CD14-positive monocyte (primary cell): ENCODE measurements around the gene WDR17. TPM values are rescaled to one million over a fixed set of nuclear protein-coding genes. Genes with fewer than 3 reads are reported as not detected.

ENCODE experiments used
- DNase-seq, 3 donors: peaks; one replicate each; pipeline ENCODE4 v3.0.0-alpha.2; 2011 to 2022
- H2AFZ ChIP-seq: 2 replicates; pipeline ENCODE4 v1.6.0; 2012; ENCODE audit warnings: mild to moderate bottlenecking, low read depth, low read length, inconsistent platforms; ENCODE audit not compliant: insufficient read depth, poor library complexity, severe bottlenecking
- H3K27ac ChIP-seq, 2 donors: 1 replicate in 1 of 2; 2 replicates in 1 of 2; pipeline ENCODE4 v1.5.1; 2012 to 2013; ENCODE audit warnings: low read length in 2 of 2, control low read depth in 1 of 2, inconsistent platforms in 1 of 2, low read depth in 1 of 2, mild to moderate bottlenecking in 1 of 2
- H3K27me3 ChIP-seq, 2 donors: one replicate each; pipeline versions ENCODE4 v1.6.0 to v1.6.1; 2011 to 2013; ENCODE audit warnings: low read length in 2 of 2; ENCODE audit not compliant: control insufficient read depth in 2 of 2, insufficient read depth in 2 of 2
- H3K36me3 ChIP-seq, 2 donors: replicated peaks in 1 of 2; 1 replicate in 1 of 2; 2 replicates in 1 of 2; pipeline versions ENCODE4 v1.5.1 to v1.6.1; 2012 to 2013; ENCODE audit warnings: low read length in 2 of 2, control low read depth in 1 of 2, inconsistent platforms in 1 of 2, mild to moderate bottlenecking in 1 of 2; ENCODE audit not compliant: insufficient read depth in 2 of 2, control insufficient read depth in 1 of 2
- H3K4me1 ChIP-seq, 2 donors: 1 replicate in 1 of 2; 2 replicates in 1 of 2; pipeline versions ENCODE4 v1.5.1 to v1.6.1; 2012 to 2013; ENCODE audit warnings: low read length in 2 of 2, control low read depth in 1 of 2, inconsistent platforms in 1 of 2, mild to moderate bottlenecking in 1 of 2, moderate library complexity in 1 of 2; ENCODE audit not compliant: insufficient read depth in 2 of 2, control insufficient read depth in 1 of 2
- H3K4me2 ChIP-seq: replicated peaks from 2 replicates; pipeline ENCODE3; 2012; ENCODE audit warnings: low read length, moderate library complexity, mild to moderate bottlenecking; ENCODE audit not compliant: poor library complexity, severe bottlenecking; ENCODE audit errors: extremely low read depth
- H3K4me3 ChIP-seq, 3 experiments: fragments of 200-600 bp in 1 of 3; sonication (generic) in 1 of 3; replicated peaks in 1 of 3; 1 replicate in 2 of 3; 2 replicates in 1 of 3; pipeline ENCODE4 v1.5.1; 2011 to 2013; ENCODE audit warnings: low read length in 3 of 3, mild to moderate bottlenecking in 3 of 3, control low read depth in 2 of 3, low read depth in 2 of 3, inconsistent platforms in 1 of 3, moderate library complexity in 1 of 3
- H3K79me2 ChIP-seq: 2 replicates; pipeline ENCODE4 v1.6.0; 2012; ENCODE audit warnings: mild to moderate bottlenecking, control low read depth, inconsistent platforms, low read length, moderate library complexity; ENCODE audit not compliant: insufficient read depth
- H3K9ac ChIP-seq: 2 replicates; pipeline ENCODE4 v1.6.0; 2017; ENCODE audit warnings: low read length, mild to moderate bottlenecking; ENCODE audit not compliant: insufficient read depth, poor library complexity, severe bottlenecking
- H3K9me3 ChIP-seq, 2 donors: replicated peaks in 1 of 2; 1 replicate in 1 of 2; 2 replicates in 1 of 2; pipeline versions ENCODE4 v1.5.1 to v1.6.1; 2012 to 2013; ENCODE audit warnings: low read length in 2 of 2, control low read depth in 1 of 2; ENCODE audit not compliant: control insufficient read depth in 1 of 2, insufficient read depth in 1 of 2
- H4K20me1 ChIP-seq: 2 replicates; pipeline ENCODE4 v1.6.0; 2012; ENCODE audit warnings: mild to moderate bottlenecking, low read length, control low read depth, moderate library complexity; ENCODE audit not compliant: insufficient read depth
- H3K27ac Mint-ChIP-seq, 7 donors: one replicate each; pipeline ENCODE4 v1.8.0; 2020; ENCODE audit warnings: mild to moderate bottlenecking in 7 of 7, mixed read lengths in 7 of 7, moderate library complexity in 6 of 7, inconsistent platforms in 2 of 7
- H3K27me3 Mint-ChIP-seq, 3 donors: one replicate each; pipeline ENCODE4 v1.8.0; 2021 to 2022; ENCODE audit warnings: low read depth in 3 of 3, mild to moderate bottlenecking in 3 of 3, mixed read lengths in 3 of 3, moderate library complexity in 3 of 3, inconsistent platforms in 1 of 3
- H3K36me3 Mint-ChIP-seq, 2 donors: one replicate each; pipeline ENCODE4 v1.8.0; 2020; ENCODE audit warnings: mixed read lengths in 2 of 2, inconsistent platforms in 1 of 2, mild to moderate bottlenecking in 1 of 2
- H3K4me1 Mint-ChIP-seq: one replicate; pipeline ENCODE4 v1.8.0; 2020; ENCODE audit warnings: mild to moderate bottlenecking, mixed read lengths
- H3K4me3 Mint-ChIP-seq, 2 donors: one replicate each; pipeline ENCODE4 v1.8.0; 2020; ENCODE audit warnings: mild to moderate bottlenecking in 2 of 2, mixed read lengths in 2 of 2, moderate library complexity in 1 of 2
- H3K9me3 Mint-ChIP-seq, 7 donors: one replicate each; pipeline ENCODE4 v1.8.0; 2020 to 2022; ENCODE audit warnings: mixed read lengths in 7 of 7, mild to moderate bottlenecking in 6 of 7, moderate library complexity in 6 of 7, inconsistent platforms in 2 of 7
- WGBS: methylation state at CpG from one replicate; pipeline ENCODE4 v1.1.5; 2013; ENCODE audit warnings: missing lambda C conversion rate; ENCODE audit not compliant: insufficient coverage; 5-methylcytosine and 5-hydroxymethylcytosine counted together
- intact Hi-C, 2 donors: fragments of 100-400 bp; cut with micrococcal nuclease; formaldehyde crosslinking; loops; one replicate each; pipeline versions ENCODE4 v1.15.0 to v1.15.1; 2023
- polyA plus RNA-seq, 3 donors: library from polyadenylated mRNA; depleted of rRNA in 1 of 3; unstranded in 2 of 3; stranded (reverse) in 1 of 3; fragments of 300-500 nt in 2 of 3; fragments of >200 nt in 1 of 3; fragmentation: Illumina TruSeq in 2 of 3; gene quantifications; 1 replicate in 2 of 3; 2 replicates in 1 of 3; pipeline ENCODE4 v1.2.3, GENCODE V29; 2012 to 2021
- TF ChIP-seq, protein P1 (sequence below): fragments of 200-600 bp; IDR thresholded peaks from one replicate; pipeline ENCODE4 v1.8.0; 2022; ENCODE audit warnings: antibody characterized with exemption, mild to moderate bottlenecking

WDR17 gene
- polyA plus RNA-seq, 3 donors = 0.22 to 2.1 (median 1.1) TPM

DNA sequence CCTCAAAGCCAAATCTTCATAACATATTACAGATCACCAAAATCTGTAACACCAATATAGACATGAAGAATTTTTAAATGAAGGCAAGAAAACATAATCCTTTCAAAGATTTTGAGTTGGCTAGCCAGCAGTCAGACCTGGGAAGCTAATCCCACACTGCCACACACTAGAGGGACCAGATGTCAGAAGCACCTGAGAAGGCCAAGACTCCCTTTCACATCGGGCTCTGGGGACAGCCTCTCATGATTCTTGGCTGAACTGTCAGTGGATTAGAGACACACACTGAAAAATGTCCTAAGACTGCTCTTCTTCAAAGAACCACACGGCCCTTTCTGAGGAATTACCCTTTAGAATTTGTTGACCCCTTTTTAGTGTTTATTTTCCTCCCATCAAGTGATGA, 157.9 kb downstream of the WDR17 start:
- intact Hi-C loops = no loop called here
- H4K20me1 ChIP-seq = no peaks in the 10 kb centered on the region

DNA sequence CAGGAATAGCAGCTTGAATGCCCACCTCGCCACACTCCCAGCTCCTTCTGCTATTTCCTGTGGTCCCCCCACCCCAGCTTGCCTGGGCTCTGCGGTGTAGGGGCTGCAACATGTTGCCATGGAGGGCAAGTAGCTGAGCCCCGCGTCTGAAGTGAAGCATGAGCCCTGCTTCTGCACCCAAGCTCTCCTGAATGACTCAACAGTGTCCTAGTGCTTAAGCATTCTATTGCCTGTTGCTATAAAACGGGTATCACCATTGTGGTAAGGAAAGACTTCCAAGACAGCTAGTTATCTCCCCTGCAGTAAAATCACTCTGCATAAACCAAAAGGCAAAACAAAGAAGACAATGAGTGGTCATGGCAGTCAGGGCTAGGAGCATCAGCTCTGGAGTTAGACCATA, 161.1 kb downstream of the WDR17 start:
- TF ChIP-seq, protein P1, sequence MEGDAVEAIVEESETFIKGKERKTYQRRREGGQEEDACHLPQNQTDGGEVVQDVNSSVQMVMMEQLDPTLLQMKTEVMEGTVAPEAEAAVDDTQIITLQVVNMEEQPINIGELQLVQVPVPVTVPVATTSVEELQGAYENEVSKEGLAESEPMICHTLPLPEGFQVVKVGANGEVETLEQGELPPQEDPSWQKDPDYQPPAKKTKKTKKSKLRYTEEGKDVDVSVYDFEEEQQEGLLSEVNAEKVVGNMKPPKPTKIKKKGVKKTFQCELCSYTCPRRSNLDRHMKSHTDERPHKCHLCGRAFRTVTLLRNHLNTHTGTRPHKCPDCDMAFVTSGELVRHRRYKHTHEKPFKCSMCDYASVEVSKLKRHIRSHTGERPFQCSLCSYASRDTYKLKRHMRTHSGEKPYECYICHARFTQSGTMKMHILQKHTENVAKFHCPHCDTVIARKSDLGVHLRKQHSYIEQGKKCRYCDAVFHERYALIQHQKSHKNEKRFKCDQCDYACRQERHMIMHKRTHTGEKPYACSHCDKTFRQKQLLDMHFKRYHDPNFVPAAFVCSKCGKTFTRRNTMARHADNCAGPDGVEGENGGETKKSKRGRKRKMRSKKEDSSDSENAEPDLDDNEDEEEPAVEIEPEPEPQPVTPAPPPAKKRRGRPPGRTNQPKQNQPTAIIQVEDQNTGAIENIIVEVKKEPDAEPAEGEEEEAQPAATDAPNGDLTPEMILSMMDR = no peak
- Histone ChIP-seq H3K4me1 (no peaks in the 10 kb centered on the region), H3K27me3 (no peaks in the 10 kb centered on the region), H2AFZ (no peak overlapping the region), H3K4me2 (no peak overlapping the region), H3K36me3 (no peaks in the 10 kb centered on the region), H4K20me1 (no peaks in the 10 kb centered on the region), H3K27ac (no peak overlapping the region), H3K79me2 (no peaks in the 10 kb centered on the region), H3K9me3 (no peaks in the 10 kb centered on the region), H3K9ac (no peak overlapping the region), H3K4me3 (no peak overlapping the region)
- WGBS = 77% methylated on average over 4 of the region's 5 CpGs
- Mint-ChIP-seq H3K9me3 (peaks cover 0 to 2% (median 0%) of the 10 kb centered on the region in 7 donors), H3K27ac (no peak overlapping the region), H3K27me3 (peaks cover 0 to 8% (median 5%) of the 10 kb centered on the region in 3 donors), H3K36me3 (no peaks in the 10 kb centered on the region), H3K4me3 (no peak overlapping the region), H3K4me1 (no peaks in the 10 kb centered on the region)
- intact Hi-C loops = no loop called here
- no peak for DNase-seq

More for the DNA sequence above, 157.9 kb downstream of the WDR17 start:
- Mint-ChIP-seq H3K36me3 (no peaks in the 10 kb centered on the region), H3K27me3 (peaks cover 0 to 3% (median 0%) of the 10 kb centered on the region in 3 donors), H3K27ac (no peak overlapping the region), H3K4me1 (no peaks in the 10 kb centered on the region), H3K9me3 (peaks cover 0 to 2% (median 0%) of the 10 kb centered on the region in 7 donors), H3K4me3 (no peak overlapping the region)
- Histone ChIP-seq H3K9ac (no peak overlapping the region), H3K4me2 (no peak overlapping the region), H2AFZ (no peak overlapping the region), H3K27ac (no peak overlapping the region), H3K36me3 (no peaks in the 10 kb centered on the region), H3K79me2 (no peaks in the 10 kb centered on the region), H3K4me1 (no peaks in the 10 kb centered on the region), H3K27me3 (no peaks in the 10 kb centered on the region), H3K4me3 (no peak overlapping the region), H3K9me3 (no peaks in the 10 kb centered on the region)
- WGBS = 100% methylated on average over 1 of the region's 2 CpGs
- no peak for DNase-seq
- TF ChIP-seq, protein P1 = no peak
